GM12878 (cell line): ENCODE results near the gene OPRL1.

ENCODE experiments used
- BCL11A ChIP-seq: IDR thresholded peaks from 2 replicates; pipeline ENCODE4 v1.6.1; 2011; ENCODE audit warnings: low read depth, low read length
- CTCF ChIP-seq, 3 experiments: IDR thresholded peaks in 2 of 3; conservative IDR thresholded peaks in 1 of 3; 2 replicates each; pipeline ENCODE4 v1.5.1; 2011; ENCODE audit warnings: low read depth in 3 of 3, low read length in 3 of 3, mild to moderate bottlenecking in 3 of 3, control low read depth in 2 of 3, moderate library complexity in 2 of 3, inconsistent platforms in 1 of 3, mixed read lengths in 1 of 3; ENCODE audit not compliant: control insufficient read depth in 2 of 3, insufficient read depth in 1 of 3; ENCODE audit errors: extremely low read depth in 1 of 3
- EZH2 ChIP-seq: IDR thresholded peaks from 2 replicates; pipeline ENCODE4 v1.6.1; 2012; ENCODE audit warnings: low read depth, mild to moderate bottlenecking, control low read depth, inconsistent platforms, low read length, borderline replicate concordance; ENCODE audit not compliant: control insufficient read depth
- KDM1A ChIP-seq: fragments of 200-600 bp; sonication (generic); IDR thresholded peaks from 2 replicates; pipeline ENCODE4 v1.6.1; 2016; ENCODE audit warnings: borderline replicate concordance
- NRF1 ChIP-seq: conservative IDR thresholded peaks from 2 replicates; pipeline ENCODE4 v1.6.1; 2011; ENCODE audit warnings: mild to moderate bottlenecking, low read depth, low read length, improper control_type of control experiment
- RAD21 ChIP-seq: IDR thresholded peaks from 2 replicates; pipeline ENCODE4 v1.6.1; 2011; ENCODE audit warnings: mild to moderate bottlenecking, low read depth, low read length, moderate library complexity; ENCODE audit not compliant: insufficient read depth
- TF ChIP-seq, protein P1 (sequence below): fragments of 450-650 bp; IDR thresholded peaks from 2 replicates; pipeline ENCODE4 v1.6.1; 2017; ENCODE audit warnings: mild to moderate bottlenecking, moderate library complexity

GRCh38 chr20:64100566-64100888 is 20.6 kb downstream of the OPRL1 start:
- TF ChIP-seq RAD21 (no peak), BCL11A (no peak), NRF1 (no peak), KDM1A (no peak), CTCF (IDR thresholded peaks at IDR 0.05 in 2 of 3, conservative IDR thresholded peaks at IDR 0.05 in 1 of 3; ENCODE audit: control insufficient read depth in 2 of 3, extremely low read depth in 1 of 3, insufficient read depth in 1 of 3, low read depth in 3 of 3, low read length in 3 of 3) (no peak), EZH2 (no peak)
- TF ChIP-seq, protein P1, sequence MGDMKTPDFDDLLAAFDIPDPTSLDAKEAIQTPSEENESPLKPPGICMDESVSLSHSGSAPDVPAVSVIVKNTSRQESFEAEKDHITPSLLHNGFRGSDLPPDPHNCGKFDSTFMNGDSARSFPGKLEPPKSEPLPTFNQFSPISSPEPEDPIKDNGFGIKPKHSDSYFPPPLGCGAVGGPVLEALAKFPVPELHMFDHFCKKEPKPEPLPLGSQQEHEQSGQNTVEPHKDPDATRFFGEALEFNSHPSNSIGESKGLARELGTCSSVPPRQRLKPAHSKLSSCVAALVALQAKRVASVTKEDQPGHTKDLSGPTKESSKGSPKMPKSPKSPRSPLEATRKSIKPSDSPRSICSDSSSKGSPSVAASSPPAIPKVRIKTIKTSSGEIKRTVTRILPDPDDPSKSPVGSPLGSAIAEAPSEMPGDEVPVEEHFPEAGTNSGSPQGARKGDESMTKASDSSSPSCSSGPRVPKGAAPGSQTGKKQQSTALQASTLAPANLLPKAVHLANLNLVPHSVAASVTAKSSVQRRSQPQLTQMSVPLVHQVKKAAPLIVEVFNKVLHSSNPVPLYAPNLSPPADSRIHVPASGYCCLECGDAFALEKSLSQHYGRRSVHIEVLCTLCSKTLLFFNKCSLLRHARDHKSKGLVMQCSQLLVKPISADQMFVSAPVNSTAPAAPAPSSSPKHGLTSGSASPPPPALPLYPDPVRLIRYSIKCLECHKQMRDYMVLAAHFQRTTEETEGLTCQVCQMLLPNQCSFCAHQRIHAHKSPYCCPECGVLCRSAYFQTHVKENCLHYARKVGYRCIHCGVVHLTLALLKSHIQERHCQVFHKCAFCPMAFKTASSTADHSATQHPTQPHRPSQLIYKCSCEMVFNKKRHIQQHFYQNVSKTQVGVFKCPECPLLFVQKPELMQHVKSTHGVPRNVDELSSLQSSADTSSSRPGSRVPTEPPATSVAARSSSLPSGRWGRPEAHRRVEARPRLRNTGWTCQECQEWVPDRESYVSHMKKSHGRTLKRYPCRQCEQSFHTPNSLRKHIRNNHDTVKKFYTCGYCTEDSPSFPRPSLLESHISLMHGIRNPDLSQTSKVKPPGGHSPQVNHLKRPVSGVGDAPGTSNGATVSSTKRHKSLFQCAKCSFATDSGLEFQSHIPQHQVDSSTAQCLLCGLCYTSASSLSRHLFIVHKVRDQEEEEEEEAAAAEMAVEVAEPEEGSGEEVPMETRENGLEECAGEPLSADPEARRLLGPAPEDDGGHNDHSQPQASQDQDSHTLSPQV: no peak
